Measurements from ENCODE around the gene HRAS. TPM values are rescaled to one million over a fixed set of nuclear protein-coding genes. Genes with fewer than 3 reads are reported as not detected.

The HRAS gene
- total RNA-seq, 1 donor from 2014 or later, result 150 TPM

GRCh38 chr11:532986-533585 is 2.3 kb downstream of the HRAS start:
- Histone ChIP-seq H3K27me3 (ENCODE audit: control insufficient read depth, insufficient read depth, low read length) (no peaks in the 10 kb centered on the region), H3K36me3 (ENCODE audit: control insufficient read depth, insufficient read depth, low read length) (peaks cover 29% of the 10 kb centered on the region), H3K4me3 (ENCODE audit: low read depth, low read length) (no peak overlapping the region)
- DNase-seq (ENCODE audit: low read depth) (no peak), FAIRE-seq (no peak)
- no peak for TF ChIP-seq CTCF (IDR thresholded peaks at IDR 0.05; ENCODE audit: insufficient read depth, low read length, severe bottlenecking)

GRCh38 chr11:532527-532985 is 2.8 kb downstream of the HRAS start:
- H3K27me3 ChIP-seq (ENCODE audit: control insufficient read depth, insufficient read depth, low read length), result no peaks in the 10 kb centered on the region
- DNase-seq (ENCODE audit: low read depth), result no peak
- no peak for FAIRE-seq

GRCh38 chr11:531919-532526 is 3.4 kb downstream of the HRAS start:
- DNase-seq (ENCODE audit: low read depth) (no peak), FAIRE-seq (no peak)
- TF ChIP-seq CTCF (IDR thresholded peaks at IDR 0.05; ENCODE audit: insufficient read depth, low read length, severe bottlenecking), result no peak
- Histone ChIP-seq H3K27me3 (ENCODE audit: control insufficient read depth, insufficient read depth, low read length) (no peaks in the 10 kb centered on the region), H3K36me3 (ENCODE audit: control insufficient read depth, insufficient read depth, low read length) (peaks cover 29% of the 10 kb centered on the region), H3K4me3 (ENCODE audit: low read depth, low read length) (no peak overlapping the region)

More at GRCh38 chr11:532527-532985, 2.8 kb downstream of the HRAS start:
- Histone ChIP-seq H3K4me3 (ENCODE audit: low read depth, low read length) (no peak overlapping the region), H3K36me3 (ENCODE audit: control insufficient read depth, insufficient read depth, low read length) (peaks cover 29% of the 10 kb centered on the region)
- TF ChIP-seq CTCF (IDR thresholded peaks at IDR 0.05; ENCODE audit: insufficient read depth, low read length, severe bottlenecking), result no peak

GRCh38 chr11:530960-531831 is 4.2 kb downstream of the HRAS start:
- H3K36me3 ChIP-seq (ENCODE audit: control insufficient read depth, insufficient read depth, low read length), result peaks cover 29% of the 10 kb centered on the region
- no peak for TF ChIP-seq CTCF (IDR thresholded peaks at IDR 0.05; ENCODE audit: insufficient read depth, low read length, severe bottlenecking)

GRCh38 chr11:529728-530411 is 5.5 kb downstream of the HRAS start:
- TF ChIP-seq CTCF (IDR thresholded peaks at IDR 0.05; ENCODE audit: insufficient read depth, low read length, severe bottlenecking), result no peak
- DNase-seq (ENCODE audit: low read depth) (no peak), FAIRE-seq (no peak)
- H3K27me3 ChIP-seq (ENCODE audit: control insufficient read depth, insufficient read depth, low read length), result no peaks in the 10 kb centered on the region
- H3K36me3 ChIP-seq (ENCODE audit: control insufficient read depth, insufficient read depth, low read length), result peaks cover 29% of the 10 kb centered on the region
- no peak overlapping the region for H3K4me3 ChIP-seq (ENCODE audit: low read depth, low read length)

More at GRCh38 chr11:530960-531831, 4.2 kb downstream of the HRAS start:
- Histone ChIP-seq H3K27me3 (ENCODE audit: control insufficient read depth, insufficient read depth, low read length) (no peaks in the 10 kb centered on the region), H3K4me3 (ENCODE audit: low read depth, low read length) (no peak overlapping the region)
- DNase-seq (ENCODE audit: low read depth) (no peak), FAIRE-seq (no peak)
